GM18508 (cell line): ENCODE measurements around the gene COLGALT1.
"Not testable (repeated sequence)": the region's sequence is repeated elsewhere in the genome, so short reads cannot be mapped to it uniquely, and the experiment has no call there.

Experiments
- ATAC-seq: cut with Tn5 transposase; IDR thresholded peaks from one replicate; pipeline ENCODE4 v1.9.1; 2021; ENCODE audit warnings: moderate number of reproducible peaks; ENCODE audit not compliant: insufficient read depth, unreplicated experiment

COLGALT1 gene

DNA sequence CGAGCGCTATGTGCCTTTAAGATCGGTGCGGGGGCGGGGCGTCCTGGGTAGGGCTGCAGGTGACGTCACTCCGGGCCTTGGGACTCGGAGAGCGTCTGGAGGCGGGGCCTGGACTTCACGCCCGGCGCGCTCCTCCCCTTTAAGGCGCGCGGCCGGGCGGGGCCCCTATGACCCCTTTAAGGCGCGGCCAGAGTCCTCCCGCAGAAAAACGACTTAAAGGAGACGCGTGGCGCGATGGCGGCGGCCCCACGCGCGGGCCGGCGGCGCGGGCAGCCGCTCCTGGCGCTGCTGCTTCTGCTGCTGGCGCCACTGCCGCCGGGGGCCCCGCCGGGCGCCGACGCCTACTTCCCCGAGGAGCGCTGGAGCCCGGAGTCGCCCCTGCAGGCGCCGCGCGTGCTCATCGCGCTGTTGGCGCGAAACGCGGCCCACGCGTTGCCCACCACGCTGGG is at the start of gene COLGALT1:
Gene COLGALT1, plus strand, starts transcription at position 170 of the 449 bp plus-strand sequence. Its CDS starts 65 bp downstream, at position 235.
- no peak for ATAC-seq

DNA sequence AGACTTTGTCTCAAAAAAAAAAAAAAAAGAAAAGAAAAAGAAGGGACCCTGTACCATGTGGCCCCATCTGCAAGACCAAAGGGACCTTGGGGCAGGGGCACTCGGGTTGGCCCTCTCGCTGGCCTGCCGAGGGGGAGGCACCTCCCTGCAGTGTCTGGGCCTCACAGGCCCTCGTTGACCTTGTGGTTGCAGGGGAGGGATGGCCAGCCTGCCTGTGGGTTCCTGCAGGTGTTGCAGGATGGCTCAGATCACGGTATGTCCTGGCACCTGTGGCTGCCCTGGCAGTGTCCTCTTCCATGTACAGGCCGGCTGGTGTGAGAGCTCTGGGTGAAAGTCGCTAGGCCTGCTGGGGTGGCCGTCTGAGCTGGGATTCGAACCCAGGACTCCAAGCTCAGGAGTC is 48.7 kb upstream of the COLGALT1 start:
- no peak for ATAC-seq

DNA sequence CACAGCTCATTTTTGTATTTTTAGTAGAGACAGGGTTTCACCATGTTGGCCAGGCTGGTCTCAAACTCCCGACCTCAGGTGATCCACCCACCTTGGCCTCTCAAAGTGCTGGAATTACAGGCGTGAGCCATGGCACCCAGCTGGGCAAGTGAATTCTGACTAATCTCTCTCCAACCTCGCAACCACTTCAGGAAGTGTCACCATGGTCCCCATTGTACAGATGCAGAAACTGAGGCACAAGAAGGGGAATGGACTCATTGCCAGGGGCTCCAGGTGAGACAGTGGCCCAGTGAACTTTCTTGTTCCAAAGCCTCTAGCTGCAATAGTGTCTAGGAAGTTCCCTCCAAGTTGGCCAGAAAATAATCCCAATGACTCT is 46.9 kb upstream of the COLGALT1 start:
- ATAC-seq = not testable (repeated sequence)

DNA sequence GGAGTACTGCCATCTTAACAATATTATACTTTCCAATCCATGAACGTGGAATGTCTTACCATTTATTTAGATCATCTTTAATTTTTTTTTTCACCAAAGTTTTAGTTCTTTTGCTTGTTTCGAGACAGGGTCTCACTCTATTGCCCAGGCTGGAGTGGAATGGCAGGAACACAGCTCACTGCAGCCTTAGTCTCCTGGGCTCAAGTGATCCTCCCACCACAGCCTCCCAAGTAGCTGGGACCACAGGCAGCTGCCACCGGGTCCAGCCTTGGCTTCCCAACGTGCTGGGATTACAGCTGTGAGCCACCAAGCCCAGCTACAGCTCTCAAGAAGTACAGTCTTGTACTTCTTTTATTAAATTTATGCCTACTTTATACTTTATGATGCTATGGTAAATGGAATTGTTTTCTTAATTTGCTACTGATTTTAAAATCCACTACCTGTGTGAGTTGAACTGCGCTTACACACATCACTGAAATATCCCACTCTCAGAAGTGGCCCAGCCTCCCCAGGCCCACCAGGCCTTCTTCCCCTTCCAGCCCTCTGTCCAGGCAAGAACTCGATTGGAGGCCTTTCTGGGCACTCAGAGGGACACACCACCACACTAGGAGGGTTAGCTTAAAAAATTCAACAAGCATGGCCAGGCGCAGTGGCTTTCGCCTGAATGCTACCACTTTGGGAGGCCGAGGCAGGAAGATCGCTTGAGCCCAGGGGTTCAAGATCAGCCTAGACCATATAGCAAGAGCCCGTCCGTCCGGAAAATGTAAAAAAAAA is 45.0 kb upstream of the COLGALT1 start:
- no peak for ATAC-seq

DNA sequence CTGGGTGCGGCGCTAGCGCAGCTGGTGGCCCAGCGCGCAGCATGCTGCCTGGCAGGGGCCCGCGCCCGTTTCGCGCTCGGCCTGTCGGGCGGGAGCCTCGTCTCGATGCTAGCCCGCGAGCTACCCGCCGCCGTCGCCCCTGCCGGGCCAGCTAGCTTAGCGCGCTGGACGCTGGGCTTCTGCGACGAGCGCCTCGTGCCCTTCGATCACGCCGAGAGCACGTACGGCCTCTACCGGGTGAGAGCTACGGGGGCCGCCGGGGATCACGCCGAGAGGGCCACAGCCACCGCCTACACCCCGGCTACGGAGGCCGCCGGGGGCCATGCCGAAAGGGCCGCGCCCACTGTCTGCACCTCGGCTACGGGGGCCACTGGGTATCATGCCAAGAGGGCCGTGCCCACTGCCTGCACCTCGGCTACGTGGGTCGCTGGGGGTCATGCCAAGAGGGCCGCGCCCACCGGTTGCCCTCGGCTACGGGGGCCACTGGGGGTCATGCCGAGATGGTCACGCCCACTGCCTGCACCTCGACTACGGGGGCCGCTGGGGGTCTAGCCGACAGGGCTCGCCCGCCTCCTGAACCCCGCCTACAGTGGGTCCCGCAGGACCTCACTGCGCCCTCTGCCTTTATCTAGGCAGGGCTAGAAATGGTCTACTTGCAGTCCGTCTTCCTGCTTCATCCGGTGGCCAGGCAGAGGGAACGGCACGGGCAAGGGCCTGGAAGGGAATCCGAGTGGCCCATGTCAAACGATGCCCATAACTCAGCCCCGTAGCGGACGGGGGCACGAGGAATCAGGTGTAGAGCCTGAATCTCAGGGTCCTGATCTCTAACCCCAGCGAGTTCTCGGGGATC is 43.5 kb upstream of the COLGALT1 start:
- ATAC-seq = no peak

DNA sequence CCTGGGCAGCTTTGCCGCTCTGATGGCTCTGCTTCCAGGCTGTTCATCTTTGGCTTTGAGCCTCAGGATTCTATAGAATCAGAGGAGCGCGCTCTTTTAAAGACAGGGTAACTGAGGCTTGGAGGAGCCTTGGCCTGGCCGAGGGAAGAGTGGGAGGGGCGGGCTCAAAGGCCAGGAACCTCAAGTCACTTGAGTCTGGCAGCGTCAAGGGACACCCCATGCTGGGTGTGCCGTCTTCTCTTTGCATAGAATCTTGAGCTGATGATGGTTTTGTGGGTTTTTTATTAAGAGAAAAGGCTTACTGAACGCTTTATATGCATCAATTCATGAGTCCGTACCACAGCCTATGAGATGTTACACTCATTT is 42.9 kb upstream of the COLGALT1 start:
- no peak for ATAC-seq

DNA sequence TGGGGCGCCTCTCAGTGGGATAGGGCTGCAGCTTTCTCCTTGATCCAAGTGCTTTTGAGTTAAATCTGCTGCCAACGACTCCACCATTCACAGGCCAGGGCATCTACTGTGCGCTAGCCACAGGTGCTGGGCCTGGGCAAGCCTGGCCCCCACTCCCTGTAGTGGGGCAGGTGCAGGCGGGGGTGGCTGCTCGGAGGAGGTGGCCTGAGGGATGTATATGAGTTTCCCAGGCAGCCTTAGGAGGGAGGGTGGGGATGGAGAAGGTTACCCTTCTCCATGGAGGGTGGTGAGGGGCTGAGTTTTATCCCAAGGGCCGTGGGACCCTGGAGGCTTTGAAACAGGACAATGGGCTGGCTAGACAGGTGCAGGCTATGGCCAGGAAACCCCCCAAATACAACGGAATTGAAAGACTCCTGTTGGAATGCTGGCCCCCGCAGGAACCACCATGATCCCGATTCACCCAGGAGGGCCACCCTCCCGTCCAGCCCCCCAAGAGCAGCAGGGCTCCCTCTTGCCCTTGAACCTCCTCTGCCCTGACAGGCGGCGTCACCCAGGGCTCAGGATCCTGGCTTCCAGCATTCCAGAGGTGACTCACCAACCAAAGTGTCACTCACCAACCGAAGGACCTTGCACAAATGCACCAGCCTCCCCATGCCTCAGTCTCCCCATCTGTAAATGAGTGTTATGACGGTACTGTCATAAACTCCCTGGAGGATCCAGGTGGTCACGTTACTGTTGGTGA is 39.9 kb upstream of the COLGALT1 start:
- ATAC-seq = no peak

DNA sequence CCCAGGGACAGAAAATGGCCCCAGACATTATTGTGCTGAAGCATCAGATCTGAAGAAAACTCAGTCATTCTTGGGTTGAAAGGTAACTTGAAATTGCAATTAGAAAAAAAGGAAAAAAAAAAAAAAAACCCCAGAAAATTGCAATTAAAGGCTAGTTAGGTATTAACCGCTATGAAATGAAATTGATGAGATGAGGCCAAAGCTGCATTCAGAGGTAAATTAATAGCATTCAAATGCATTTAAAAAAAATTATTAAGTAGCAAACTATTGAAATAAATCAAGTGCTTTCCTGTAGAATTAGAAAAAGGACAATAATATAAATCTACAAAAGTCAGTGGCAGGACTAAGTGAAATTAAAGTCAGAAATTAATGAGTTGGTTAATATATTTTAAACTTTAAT is 37.6 kb upstream of the COLGALT1 start:
- no peak for ATAC-seq

DNA sequence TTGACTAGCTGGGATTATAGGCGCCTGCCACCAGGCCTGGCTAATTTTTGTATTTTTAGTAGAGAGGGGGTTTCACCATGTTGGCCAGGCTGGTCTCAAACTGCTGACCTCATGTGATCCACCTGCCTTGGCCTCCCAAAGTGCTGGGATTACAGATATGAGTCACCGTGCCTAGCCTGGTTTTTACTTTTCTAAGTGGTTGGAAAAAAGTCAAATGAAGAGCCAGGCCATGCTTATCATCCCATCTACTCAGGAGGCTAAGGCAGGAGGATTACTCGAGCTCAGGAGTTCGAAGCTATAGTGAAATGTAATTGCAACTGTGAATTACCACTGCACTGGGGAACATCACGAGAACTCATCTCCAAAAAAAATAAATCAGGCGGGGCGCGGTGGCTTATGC is 36.8 kb upstream of the COLGALT1 start:
- not testable (repeated sequence) for ATAC-seq

DNA sequence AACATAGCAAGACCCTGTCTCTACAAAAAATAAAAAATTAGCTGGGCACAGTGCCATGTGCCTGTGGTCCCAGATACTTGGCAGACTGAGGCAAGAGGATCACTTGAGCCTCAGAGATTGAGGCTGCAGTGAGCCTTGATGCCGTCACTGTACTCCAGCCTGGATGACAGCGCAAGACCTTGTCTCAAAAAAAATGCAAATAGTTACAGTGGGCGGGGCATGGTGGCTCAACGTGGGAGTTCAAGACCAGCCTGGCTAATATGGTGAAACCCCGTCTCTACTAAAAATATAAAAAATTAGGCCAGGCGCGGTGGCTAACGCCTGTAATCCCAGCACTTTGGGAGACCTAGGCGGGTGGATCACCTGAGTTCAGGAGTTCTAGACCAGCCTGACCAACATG is 35.5 kb upstream of the COLGALT1 start:
- no peak for ATAC-seq

DNA sequence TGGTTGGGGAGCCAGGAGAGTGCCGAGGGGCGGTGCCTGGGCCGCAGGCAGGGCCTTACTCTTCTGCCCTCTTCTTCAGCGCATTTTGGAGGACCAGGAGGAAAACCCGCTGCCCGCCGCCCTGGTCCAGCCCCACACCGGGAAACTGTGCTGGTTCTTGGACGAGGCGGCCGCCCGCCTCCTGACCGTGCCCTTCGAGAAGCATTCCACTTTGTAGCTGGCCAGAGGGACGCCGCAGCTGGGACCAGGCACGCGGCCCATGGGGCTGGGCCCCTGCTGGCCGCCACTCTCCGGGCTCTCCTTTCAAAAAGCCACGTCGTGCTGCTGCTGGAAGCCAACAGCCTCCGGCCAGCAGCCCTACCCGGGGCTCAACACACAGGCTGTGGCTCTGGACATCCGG is 34.6 kb upstream of the COLGALT1 start:
- no peak for ATAC-seq

DNA sequence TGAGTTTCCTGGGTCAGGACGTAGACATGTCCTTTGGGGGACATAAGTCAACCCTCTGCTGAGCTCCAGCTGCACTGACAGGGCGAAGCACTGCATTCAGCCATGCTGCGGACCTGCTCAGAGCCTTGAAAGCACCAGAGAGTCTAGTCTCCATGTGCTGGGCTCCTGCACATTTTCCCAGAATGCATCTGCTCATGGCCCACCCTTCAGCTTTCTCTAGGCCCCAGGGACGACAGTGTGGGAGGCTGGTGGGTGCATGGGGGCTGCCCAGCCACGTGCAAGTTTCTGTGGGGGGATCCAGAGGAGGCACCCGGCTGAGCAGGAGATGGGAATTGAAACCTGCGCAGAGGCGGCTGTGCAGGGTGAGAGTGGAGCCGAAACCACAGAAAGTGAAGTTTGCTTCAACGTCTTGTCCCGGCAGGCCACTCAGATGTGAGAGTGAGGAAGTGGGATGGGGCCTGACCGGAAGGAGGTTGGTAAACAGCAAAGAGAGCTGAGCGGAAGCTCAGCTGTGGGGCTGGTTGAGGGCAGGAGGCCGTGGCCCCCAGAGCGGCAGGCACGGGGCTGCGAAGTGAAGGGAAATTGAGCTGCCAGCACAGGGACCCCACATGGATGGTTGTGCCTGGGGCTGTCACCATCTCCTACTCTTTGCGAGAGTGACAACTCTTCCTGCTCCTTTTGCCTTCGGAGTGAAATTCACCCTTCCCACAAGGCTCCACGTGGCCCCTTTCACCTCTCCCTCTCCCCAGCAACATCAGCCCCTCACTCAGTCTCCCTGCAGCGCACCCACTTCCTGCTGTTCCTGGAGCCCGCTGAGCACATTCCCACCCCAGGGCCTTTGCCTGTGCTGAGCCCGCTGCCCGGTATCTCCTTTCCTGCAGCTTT is 32.2 kb upstream of the COLGALT1 start:
- peak; percentile 71 for ATAC-seq

DNA sequence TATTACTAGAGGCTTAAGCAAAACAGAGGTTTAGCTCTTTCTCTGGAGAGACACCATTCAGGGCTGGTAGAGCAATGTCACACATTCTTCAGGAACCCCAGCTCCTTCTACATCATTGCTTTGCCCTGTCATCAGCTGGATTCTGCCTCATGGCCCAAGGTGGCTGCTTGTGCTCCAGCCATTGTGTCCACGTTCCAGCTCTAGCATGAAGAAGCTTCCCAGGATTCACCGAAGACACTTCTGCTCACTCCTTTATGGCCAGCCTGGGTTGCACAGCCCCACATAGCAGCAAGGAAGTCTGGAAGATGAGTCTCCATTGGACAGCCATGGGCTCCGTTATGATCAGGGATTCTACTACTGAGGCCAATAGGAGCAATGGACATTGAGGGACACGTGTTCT is 30.8 kb upstream of the COLGALT1 start:
- ATAC-seq = no peak

DNA sequence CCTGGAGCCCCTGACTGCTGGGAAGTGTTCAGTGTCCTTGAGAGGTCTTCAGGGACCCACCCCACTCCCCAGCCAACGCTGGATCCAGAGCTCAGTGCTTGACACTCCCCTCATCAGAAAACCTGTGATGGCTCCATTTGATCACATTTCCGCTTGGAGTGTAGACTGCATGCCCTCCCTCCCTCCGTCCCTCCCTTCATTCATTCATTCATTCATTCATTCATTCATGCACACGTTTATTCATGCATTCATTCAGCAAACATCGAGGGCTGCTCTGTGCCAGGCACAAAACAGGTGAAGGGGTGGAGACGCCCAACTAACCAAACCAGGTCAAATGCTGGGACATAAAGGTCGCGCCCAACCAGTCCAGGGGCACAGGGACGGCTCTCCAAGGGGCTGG is 30.3 kb upstream of the COLGALT1 start:
- no peak for ATAC-seq

DNA sequence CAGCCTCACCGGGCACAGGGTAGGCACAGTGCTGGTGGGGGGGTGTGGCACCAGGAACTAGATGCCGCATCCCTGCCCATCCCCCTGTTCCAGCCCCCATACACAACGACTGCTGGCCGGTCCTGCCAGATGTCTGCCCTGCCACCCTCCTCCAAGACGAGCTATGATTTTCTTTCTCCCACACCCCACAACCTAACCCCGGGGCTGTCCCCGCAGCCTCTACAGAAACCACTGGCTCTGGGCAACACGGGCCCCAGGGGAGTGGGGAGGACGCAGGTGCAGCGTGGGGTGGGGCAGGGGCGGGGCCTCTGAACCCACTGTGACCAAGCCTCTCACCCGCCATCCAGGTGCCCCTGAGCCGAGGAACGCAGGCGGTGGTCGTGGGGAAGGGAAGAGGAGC is 28.5 kb upstream of the COLGALT1 start:
- ATAC-seq = no peak

DNA sequence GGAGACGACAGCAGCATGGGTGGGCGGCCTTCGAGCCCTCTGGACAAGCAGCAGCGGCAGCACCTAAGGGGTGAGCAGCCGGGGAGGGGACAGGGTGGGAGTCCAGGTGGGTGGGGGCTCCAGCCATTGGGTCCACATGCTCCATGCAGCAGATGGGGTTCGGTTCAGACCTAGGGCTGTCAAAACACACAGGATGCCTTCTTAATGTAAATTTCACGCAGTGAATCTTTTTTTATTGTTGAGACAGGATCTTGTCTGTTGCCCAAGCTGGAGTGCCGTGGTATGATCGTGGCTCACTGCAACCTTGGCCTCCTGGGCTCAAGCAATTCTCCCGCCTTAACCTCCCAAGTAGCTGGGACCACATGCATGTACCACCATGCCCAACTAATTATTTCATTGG is 28.1 kb upstream of the COLGALT1 start:
- ATAC-seq = no peak

DNA sequence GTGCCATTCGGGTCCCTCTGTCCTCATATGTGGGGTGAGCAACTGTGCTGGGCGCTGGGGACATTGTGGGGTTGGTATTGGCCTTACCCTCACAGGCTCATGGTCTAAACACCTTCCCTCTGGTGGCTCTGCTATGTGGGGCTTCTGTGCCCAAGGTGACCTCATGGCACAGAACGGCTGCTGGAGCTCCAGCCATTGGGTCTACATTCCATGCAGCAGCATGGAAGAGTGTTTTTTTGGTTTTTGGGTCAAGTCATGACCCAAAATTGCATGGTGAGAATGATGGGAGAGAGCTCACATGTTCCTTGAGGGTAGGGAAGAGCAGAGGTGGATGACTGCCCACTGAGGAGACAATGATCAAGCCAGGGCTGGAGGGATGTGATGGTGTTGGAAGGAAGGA is 26.8 kb upstream of the COLGALT1 start:
- ATAC-seq = no peak

DNA sequence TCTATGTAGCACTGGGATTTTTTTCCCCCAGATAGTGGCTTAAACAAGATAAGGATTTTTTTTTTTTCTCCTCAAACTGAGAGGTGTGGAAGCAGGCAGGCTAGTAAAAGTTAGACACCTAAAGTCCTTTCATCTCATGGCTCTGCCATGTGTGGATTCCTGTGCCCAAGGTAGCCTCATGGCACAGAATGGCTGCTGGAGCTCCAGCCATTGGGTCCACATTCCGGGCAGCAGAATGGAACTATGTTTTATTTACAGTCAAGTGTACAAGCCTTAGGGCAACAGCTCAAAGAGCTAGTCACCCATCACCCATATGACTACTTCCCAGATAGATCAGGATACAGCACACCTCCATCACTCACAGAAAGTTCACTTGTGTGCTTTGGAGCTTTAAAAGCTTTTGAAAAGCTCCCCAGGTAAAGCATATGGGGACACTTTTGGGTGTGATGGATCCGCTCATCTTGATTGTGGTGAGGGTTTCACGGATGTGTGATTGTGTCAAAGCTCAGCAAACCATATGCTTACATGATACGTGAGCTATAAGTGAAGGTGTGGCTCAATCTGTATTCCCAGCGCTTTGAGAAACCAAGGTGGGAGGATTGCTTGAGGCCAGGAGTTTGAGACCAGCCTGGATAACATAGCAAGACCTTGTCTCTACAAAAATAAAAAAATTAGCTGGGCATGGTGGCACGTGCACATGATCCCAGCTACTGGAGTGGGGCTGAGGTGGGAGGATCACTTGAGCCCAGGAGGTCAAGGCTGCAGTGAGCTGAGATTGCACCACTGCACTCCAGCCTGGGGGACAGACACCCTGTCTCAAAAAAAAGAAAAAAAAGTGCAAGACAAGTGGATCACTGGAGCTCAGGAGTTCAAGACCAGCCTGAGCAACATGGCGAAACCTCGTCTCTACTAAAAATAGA is 25.9 kb upstream of the COLGALT1 start:
- no peak for ATAC-seq

DNA sequence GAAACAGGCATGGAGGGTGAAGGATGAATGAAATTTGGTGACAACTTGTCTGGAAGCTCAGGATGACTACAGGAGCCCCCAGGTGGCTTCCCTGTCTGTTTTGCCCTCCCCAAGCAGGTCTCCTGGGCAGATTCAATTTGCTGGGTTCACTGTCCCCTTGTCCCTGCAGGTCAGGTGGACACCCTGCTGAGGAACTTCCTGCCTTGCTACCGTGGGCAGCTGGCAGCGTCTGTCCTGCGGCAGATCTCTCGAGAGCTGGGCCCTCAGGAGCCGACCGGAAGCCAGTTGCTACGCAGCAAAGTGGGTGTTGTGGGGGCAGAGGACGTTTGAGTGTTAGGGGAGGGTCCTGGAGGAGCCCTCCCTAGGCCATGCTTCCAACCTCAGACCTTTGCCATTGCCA is 24.9 kb upstream of the COLGALT1 start:
- no peak for ATAC-seq
